ENCODE results near the gene APP.
A peak's percentile ranks its signal among the peaks of the same experiment; 100 is the strongest.

The APP gene

DNA sequence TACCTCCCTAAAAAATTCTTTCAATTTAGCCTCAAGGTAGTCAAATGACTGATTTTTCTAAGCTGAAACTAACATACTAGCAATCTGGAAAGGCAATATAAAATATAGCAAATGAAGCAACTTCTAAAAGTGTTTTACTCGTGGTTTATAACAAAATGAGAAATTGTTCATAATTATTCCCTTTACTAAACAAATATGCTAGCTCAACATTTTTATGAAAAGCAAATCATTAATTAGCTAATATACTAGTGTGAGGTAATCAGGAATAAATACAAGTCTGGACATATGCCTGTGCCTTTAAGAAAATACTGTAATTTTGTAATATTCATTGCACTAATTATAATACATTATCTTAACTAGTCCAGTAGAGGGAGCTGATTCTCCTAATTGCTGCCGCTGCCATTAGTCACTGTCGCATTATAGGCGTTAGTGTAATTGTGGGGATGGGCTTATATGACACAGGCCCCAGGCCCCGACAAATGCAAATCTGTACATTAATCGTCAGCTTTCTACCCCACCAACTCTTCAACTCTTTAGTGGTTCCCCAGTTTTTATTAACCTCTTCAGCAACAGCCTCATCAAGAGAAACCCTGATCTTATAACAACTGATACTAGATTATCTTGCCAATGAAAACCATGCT is 274.9 kb downstream of the APP start:
- DNase-seq = no peak

DNA sequence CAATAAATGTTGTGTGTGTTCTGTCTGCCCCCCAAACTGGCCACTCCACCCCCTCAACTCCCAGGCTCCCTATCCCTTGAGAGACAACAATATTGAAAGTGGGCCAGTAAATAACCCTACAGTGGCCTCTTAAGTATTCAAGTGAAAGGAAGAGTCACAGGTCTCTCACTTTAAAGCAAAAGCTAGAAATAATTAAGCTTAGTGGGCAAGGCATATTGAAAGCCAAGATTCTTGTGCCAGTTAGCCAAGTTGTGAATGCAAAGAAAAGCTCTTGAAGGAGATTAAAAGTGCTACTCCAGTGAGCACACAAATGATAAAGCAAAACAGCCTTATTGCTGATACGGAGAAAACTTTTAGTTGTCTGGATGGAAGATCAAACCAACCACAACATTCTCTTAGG is 277.4 kb downstream of the APP start:
- no peak for DNase-seq

DNA sequence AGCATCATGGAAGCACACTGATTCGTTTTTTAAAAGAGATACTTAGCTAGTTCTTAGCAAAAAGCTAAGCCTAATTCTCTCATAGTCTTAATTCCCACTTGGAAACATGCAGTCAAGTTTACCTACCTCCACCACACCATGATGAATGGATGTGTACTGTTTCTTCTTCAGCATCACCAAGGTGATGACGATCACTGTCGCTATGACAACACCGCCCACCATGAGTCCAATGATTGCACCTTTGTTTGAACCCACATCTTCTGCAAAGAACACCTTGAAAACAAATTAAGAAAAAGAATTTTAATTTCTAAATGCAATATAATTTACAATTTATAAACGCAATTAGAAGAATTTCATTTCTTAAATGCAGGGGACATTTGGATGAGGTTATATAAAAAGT is 279.0 kb downstream of the APP start:
- DNase-seq = no peak

DNA sequence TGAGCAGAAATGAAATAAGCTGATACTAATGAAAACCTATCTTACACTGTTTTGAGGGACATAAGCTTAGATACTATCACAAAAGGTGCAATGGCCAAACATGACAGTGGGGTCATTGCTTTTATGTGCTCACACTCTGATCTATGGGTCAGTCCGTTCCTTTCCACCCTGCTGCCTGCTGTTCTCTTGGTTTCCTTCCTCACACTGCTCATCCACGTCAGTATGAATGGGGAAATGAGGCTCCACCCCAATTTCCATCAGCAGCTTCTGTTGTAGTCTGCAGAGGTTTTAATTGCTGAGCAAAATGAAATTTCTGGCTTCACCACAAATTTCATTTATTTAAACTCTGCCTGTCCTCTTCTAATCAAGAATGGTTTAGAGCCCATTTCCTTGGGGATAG is 280.6 kb downstream of the APP start:
- no peak for DNase-seq

DNA sequence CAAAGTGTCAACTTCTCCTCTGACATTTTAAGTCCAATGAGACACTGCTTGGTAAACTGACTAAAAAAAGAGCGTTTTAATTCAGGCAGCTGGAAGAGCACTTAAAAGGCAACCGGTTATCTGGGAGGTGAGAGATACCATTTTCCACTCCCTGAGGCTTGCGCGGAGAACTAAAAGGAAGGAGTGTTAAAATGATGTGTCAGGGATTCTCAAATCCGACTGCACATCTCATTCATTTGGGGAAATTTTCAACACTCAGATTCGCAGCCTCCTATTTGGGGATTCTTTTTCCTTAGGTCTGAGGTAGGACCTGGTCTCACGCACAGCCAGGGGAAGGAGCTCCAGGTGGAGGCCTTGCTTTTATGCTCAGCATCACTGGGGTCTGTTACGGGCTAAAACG is 281.9 kb downstream of the APP start:
- no peak for DNase-seq

DNA sequence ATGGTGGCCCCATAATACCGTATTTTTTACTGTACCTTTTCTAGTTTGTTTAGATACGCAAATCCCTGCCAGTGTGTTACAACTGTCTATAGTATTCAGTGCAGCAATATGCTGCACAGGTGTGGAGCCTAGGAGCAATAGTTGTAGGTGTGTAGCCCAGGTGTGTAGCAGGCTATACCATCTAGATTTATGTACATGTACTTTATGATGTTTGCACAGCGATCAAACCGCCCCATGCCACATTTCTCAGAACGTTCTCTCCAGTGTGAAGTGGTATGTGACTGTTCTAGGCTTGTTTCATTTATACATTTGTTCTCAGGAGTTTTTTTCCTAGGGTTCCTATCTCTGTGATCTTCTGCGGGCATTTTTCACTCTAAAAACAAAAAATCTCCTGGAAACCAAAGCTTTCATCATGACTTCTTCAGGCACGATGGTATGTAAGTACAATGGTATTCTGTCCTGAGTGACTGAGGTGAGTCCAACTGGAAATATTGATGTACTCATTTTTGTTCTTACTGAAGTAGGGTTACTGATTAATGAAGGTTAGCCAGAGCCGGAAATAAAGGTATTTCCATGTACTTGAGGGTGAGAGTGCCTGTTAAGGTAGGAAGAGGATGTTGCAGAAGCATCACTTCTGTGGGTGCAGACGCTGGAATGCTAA is 282.8 kb downstream of the APP start:
- DNase-seq = no peak

DNA sequence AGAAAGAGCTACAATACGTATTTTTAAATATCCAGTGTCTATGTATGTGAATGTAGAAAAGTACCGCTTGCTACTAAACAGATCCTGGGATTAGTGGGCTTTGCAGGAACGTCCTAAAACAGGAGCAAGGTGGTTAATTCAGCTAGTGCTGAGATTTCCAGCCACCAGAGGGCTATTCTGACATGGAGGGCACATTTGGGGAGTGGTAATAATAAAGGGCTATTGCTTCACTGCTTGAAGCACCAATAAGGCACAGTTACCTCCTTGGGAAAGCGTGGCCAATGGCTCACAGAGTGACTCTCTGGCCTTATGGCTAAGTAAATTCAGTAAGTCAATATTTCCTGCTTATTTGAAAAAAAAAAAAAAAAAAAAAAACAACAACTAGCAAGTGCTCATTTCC is 283.4 kb downstream of the APP start:
- DNase-seq = no peak

DNA sequence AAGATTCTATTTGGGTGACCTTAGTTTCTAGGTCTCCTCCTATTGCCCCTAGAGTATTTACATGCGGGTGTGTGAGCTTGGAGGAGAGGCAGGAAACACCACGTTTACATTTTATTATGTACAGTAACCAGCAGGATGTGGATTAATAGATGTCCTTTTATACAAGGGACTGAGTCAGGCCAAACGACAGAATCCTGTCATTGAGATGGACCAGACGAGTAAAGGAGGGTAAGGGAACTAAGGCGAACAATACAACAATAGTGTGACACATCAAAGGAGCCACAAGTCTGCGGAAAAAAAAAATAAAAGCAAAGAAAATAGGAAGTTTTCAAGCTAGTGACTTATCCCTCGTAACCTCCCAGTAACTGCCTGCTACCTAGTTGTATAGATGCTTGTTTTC is 284.7 kb downstream of the APP start:
- no peak for DNase-seq

DNA sequence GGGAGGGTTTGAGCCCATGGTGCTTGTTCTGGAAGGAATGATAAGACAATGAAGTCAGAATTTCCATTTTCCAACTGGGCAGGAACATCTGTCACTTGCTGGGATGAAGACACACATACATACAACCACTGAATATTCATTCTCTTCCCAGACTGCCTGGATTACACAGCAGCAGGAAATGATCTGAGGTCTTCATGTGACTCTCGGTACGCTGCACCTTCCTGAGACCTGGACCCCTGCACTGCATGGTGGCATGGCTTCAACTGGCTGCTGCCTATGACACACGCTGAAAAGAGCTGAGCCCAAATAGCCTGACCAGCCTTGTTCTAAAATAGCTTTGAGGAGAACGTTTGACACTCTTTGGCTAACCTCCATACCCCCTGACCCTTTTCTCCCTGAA is 285.2 kb downstream of the APP start:
- DNase-seq = no peak

DNA sequence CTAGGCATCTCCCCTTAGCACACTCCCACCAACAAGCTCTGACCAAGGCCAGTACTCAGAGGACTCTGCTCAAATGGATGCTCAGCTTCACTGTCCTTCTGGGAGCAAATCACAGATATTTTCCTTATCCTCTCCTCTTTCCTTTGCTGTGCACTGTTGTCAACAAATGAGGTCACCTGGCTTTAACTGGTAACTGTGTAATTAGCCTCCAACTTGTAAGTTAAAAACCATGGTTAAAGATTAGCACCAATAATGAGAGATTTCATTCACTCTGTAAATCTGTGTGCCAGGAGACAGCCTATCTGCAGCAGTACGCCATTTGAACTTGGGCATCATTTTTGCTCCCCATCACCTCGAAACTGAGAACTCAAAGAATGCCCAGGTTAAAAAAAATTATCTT is 286.3 kb downstream of the APP start:
- no peak for DNase-seq

DNA sequence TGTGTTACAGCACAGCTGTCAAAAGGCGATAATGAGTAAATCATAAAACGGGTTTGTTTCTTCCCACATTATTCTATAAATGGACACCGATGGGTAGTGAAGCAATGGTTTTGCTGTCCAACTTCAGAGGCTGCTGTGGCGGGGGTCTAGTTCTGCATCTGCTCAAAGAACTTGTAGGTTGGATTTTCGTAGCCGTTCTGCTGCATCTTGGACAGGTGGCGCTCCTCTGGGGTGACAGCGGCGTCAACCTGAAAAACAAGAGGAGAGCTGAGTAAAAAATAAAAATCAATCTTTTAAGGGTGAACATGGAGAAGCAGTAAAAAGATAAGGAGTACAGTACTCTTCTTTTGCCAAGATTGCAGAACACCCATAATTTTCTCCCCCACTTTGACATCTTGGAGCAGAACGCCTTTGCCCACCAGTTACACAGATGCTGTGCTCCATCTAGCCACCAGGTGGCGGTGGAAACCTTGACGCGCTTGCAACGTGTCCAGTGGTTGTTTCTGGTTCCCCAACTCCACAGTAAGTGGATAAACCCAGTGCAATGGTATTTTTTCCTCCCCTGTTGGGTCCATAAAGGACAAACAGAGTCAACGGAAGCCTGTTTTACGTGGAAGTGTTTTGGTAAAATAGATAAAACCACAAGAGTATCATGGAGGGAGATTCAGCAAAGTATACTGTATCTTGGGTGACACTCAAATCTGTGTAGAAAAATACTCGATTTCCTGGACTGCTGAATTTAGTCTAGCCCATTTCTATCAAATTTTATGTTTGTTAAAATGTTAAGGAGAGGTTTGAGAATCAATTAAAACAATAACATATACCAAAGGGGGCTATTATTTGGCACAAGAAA is 288.8 kb downstream of the APP start:
- DNase-seq = peak; percentile 67

DNA sequence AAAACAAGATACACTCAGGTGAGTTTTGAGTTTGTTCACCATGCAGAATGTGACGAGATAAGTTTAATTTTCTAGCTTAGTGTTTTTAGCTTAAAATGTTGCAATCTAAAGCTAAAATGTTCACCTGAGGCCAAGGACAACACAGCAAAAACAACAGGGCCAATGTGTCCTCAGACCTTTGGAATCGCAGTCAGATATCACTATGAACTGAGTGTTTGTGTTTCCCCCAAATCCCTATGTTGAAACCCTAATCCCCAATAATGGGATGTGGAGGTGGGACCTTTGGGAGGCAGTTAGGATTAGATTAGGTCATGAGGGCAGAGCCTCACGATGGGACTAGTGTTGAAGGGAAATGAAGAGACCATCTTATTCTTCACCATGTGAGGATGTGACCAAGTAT is 291.4 kb downstream of the APP start:
- DNase-seq = no peak

DNA sequence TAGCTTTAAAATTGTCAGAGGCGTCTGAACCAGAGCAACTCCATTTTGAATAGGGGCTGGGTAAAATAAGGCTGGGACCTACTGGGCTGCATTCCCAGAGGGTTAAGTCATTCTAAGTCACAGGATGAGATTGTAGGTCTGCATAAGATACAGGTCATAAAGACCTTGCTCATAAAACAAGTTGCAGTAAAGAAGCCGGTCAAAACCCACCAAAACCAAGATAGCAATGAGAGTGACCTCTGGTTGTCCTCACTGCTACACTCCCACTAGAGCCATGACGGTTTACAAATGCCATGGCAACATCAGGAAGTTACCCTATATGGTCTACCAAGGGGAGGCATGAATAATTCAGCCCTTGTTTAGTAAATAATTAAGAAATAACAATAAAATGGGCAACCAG is 292.2 kb downstream of the APP start:
- DNase-seq = no peak

DNA sequence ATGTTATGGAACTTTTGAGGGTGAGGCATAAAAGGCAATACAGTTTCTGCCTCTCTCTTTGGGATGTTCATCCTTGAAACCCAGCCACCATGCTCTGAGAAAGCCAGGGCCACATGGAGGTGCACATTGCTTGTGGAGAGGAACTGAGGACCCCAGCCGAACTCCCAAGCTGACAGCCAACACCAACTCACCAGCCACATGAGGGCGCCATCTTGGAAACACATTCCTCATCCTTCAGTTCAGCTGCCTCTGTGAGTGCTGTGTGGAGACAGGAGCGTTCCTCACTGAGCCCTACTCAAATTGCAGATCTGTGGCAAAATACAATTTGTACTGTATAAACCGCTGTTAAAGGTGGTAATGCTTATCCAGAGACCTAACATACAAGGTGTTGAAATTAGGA is 298.3 kb downstream of the APP start:
- no peak for DNase-seq

DNA sequence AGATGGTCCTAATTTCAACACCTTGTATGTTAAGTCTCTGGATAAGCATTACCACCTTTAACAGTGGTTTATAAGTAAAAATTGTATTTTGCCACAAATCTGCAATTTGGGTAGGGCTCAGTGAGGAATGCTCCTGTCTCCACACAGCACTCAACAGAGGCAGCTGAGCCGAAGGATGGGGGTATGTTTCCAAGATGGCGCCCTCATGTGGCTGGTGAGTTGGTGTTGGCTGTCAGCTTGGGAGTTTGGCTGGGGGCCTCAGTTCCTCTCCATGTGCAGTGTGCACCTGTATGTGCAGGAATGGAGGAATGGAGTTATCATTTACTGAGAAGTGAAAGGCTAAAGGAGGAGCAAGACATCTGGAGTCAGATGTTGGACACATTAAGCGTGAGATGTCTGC is 299.0 kb downstream of the APP start:
- no peak for DNase-seq

DNA sequence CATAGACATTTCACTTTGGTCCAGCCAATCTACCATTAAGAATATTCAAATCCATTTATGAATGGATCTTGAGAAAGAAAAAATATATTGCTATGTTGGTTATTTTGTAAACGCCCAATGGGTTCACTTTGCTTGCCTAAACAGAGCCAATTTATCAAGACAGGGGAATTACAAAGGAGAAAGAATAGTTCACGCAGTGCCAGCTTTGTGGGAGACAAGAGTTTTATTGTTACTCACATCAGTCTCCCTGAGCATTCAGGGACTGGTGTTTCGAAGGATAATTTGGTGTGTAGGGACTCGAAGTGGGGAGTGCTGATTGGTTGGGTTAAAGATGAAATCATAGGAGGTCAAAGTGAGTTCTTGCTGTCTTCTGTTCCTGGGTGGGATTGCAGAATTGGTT is 300.5 kb downstream of the APP start:
- no peak for DNase-seq

DNA sequence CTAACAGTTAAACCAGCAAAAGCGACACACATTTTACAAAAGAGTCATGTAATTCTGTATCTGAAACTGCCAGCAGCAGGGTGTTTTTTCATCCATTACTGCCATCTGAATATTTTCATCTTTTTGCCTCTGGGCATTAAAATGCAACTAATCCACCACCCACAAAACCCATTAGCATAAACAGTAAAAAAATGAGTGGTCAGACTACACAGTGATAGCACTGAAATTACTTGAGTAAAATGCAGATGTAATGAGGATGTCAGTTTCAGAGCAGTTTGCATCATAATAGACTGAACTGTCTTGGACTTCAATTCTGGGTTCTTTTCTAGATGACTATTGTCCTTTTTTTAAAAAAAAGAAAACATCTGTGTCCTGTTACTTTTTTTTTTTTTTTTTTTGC is 303.5 kb downstream of the APP start:
- no peak for DNase-seq

DNA sequence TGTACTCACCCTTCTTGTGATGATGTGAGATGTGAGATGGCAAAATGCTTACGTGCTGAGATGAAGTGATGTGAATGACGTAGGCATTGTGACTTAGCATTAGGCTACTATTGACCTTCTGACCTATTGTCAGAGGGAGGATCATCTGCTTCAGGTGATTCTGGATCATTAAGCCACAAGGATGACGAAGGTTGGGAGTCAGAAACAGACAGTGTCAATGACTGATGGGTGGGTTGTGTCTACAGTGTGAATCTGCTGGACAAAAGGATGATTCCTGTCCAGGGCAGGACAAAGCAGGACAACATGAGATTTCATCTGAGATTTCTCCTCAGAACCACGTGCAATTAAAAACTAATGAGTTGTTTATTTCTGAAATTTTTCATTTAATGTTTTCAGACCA is 306.8 kb downstream of the APP start:
- no peak for DNase-seq

DNA sequence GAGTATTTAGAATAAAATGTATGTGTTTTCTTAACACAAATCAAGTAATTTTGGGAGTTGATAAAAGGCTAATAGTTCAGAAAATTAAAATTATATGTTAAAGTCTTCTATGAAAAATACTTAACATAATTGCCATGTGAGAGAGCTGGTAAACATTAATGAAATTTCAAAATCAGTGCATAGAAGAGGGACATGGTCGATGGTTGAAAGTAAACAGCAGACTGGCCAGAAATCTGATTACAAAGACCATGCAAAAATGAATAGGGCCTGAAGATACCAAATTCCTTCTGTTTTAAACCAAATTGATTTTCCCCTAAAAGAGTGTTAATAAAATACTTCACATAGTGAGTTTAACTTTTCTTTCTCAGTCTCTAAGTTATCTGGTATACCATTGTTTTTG is 307.5 kb downstream of the APP start:
- DNase-seq = no peak

DNA sequence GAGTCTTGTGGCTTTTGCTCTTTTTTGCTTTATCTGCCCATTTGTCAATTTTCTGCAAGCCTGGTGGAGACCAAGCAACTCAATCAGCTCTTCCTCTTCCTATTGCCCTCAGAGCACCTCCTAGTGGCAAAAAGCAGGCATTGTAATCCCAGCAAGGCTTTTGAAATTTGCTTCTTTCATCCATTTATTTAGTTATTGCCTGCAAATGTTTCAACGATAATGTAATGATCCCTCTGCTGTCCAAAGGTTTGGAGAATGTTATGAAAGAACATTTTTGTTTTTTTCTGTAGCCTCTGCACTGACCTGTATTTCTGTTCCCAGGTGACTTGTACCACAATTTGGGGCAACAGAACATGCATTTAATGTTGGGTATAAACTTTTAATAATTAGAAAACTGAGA is 308.0 kb downstream of the APP start:
- DNase-seq = no peak

DNA sequence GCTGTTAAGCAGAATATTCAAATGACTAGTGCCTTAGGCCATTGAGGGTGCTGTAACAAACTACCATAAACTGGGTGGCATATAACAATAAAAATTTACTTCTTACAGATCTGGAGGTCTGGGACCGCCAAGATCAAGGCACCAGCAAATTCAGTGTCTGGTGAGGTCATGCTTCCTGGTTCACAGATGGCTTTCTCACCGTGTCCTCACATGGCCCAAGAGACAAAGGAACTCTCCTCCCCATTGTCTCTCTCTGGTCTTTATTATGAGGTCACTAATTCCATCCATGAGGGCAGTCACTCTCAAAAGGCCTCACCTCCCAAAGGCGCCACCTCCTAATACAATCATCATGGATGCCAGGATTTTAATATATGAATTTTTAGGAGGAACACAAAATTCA is 308.5 kb downstream of the APP start:
- DNase-seq = no peak

DNA sequence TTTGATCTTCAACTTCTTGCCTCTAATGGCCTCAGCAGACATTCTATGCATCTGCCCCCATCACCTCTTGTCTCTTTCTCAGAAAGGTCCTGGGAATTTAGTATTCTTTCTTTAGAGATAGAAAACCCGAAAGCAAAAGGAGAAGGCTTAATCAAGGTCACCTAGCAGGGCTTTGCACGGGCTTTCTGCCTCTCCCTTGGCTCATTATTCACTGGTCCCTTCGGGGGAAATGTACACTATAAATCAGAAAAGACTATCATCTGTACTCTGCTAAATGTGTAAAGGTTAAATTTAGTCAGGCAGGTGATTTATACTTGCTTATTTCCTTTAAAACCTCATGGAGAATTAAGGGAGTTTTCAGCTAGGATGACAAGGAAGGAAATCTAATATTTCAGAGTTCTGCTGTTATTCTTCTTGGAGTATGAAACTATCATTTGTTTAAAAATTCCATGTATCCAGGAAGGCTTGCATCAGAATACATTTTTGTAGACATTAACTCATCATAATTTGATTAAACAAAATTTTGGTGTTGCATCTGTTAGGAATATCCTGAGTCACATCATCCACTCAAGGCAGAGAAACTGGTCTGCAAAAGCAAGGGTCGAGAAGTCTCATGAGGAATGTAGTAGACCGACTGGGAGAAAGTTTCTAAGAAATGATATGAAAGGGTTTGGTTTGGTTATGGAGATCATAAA is 311.2 kb downstream of the APP start:
- no peak for DNase-seq

DNA sequence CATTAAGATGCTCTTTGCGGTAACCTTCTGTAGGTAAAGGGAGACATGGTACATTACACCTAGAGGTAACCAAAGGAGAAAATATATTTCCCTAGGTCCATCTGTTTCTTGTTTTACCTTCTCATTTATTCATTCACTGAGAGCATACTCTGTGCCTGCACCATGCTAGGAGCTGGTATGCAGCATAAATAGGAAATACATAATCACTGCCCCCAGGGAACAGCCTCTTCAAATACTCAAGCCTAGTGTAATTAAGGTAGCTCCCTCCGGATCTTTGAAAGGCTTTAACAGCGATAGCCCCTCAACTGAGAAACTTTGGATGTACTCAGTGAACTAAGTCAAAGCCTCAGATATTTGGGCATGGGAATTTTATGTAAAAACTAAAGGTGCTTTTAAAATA is 312.2 kb downstream of the APP start:
- no peak for DNase-seq
